Measurements from ENCODE around the gene C2orf15. TPM values are rescaled to one million over a fixed set of nuclear protein-coding genes. Genes with fewer than 3 reads are reported as not detected.

C2orf15 gene
- total RNA-seq, 1 experiment from 2014 or later: 1.9 TPM

DNA sequence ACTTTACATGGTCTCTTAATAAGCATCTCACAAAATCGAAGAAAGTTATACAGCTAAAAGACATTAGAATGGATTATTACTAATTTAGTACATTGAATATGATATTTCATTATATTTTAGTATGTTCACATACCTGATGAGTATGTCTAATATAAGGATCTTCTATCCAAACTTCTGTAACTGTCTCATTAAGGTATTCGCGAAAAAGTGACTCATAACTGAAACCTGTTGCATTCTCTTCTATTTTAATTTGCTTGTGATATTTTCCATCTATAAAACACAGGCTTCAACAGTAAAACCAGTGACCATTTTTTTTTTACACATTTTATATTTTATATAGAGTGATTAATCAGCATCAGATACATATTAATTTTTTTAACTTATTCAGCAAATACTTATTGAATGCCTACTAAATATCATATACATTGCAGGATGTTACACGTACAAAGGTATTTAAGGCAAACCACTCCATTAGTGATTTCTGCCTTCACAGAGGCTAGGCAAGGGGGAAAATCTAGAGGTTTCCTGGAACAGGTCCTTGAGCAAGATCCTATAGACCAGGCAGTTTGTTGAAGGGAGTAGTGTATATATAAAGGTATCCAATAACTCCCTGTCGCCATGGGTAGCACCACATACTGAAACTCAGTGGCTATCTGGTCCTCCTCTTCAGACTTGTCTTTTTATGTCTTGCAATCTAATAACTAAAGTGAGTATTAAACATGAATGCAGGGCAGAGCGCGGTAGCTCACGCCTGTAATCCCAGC, 30.1 kb downstream of the C2orf15 start:
- no peaks in the 10 kb centered on the region for H3K4me1 ChIP-seq (ENCODE audit: control insufficient read depth in 1 of 2, insufficient read depth in 2 of 2, low read length in 2 of 2)
- no peaks in the 10 kb centered on the region for H3K9me2 ChIP-seq (ENCODE audit: insufficient read depth)
- H3K9me3 ChIP-seq (ENCODE audit: control insufficient read depth in 1 of 2, insufficient read depth in 1 of 2, low read depth in 1 of 2, low read length in 2 of 2): no peaks in the 10 kb centered on the region
- no peak overlapping the region for H3K9ac ChIP-seq (ENCODE audit: low read length)
- ChIA-PET CTCF (no interaction called here), POLR2A (no interaction called here), RAD21 (ENCODE audit: low non-redundant PET in 1 of 2, low total read pairs in 2 of 2, uncharacterized antibody in 2 of 2, unreplicated experiment in 2 of 2) (no interaction called here)
- no TSS peak for BruUV-seq (replicated peaks)
- H4K20me1 ChIP-seq (ENCODE audit: insufficient read depth): no peaks in the 10 kb centered on the region; the same call in 1 of the 2 replicates
- no peak overlapping the region for H3K4me3 ChIP-seq (replicated peaks in 1 of 2; ENCODE audit: low read depth in 1 of 2, low read length in 2 of 2)
- no peak overlapping the region for H2AFZ ChIP-seq (ENCODE audit: low read depth, low read length, poor library complexity, severe bottlenecking)
- TF ChIP-seq RAD21 (IDR thresholded peaks at IDR 0.05; ENCODE audit: low read depth): no peak
- TF ChIP-seq TCF7L2 (IDR thresholded peaks at IDR 0.05; ENCODE audit: borderline replicate concordance, extremely low read depth, insufficient read depth, insufficient read length): no peak
- TF ChIP-seq, protein P1, sequence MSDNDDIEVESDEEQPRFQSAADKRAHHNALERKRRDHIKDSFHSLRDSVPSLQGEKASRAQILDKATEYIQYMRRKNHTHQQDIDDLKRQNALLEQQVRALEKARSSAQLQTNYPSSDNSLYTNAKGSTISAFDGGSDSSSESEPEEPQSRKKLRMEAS (IDR thresholded peaks at IDR 0.05): no peak
- no peak for TF ChIP-seq EGR1 (IDR thresholded peaks at IDR 0.05; ENCODE audit: low read depth)
- no peak for TF ChIP-seq CEBPB (IDR thresholded peaks at IDR 0.05; ENCODE audit: low read depth)
- TF ChIP-seq EZH2phosphoT487 (IDR thresholded peaks at IDR 0.05; ENCODE audit: borderline replicate concordance): no peak
- no peak for TF ChIP-seq FOSL1 (IDR thresholded peaks at IDR 0.05; ENCODE audit: low read depth)
- TF ChIP-seq JUND (IDR thresholded peaks at IDR 0.05): no peak
- no peak for TF ChIP-seq ELF1 (IDR thresholded peaks at IDR 0.05; ENCODE audit: borderline replicate concordance, low read depth)
- TF ChIP-seq SRF (IDR thresholded peaks at IDR 0.05; ENCODE audit: low read depth): no peak
- TF ChIP-seq, protein P2, sequence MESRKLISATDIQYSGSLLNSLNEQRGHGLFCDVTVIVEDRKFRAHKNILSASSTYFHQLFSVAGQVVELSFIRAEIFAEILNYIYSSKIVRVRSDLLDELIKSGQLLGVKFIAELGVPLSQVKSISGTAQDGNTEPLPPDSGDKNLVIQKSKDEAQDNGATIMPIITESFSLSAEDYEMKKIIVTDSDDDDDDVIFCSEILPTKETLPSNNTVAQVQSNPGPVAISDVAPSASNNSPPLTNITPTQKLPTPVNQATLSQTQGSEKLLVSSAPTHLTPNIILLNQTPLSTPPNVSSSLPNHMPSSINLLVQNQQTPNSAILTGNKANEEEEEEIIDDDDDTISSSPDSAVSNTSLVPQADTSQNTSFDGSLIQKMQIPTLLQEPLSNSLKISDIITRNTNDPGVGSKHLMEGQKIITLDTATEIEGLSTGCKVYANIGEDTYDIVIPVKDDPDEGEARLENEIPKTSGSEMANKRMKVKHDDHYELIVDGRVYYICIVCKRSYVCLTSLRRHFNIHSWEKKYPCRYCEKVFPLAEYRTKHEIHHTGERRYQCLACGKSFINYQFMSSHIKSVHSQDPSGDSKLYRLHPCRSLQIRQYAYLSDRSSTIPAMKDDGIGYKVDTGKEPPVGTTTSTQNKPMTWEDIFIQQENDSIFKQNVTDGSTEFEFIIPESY (IDR thresholded peaks at IDR 0.05; ENCODE audit: extremely low read depth, insufficient replicate concordance, low read length): no peak
- TF ChIP-seq, protein P3, sequence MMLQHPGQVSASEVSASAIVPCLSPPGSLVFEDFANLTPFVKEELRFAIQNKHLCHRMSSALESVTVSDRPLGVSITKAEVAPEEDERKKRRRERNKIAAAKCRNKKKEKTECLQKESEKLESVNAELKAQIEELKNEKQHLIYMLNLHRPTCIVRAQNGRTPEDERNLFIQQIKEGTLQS (IDR thresholded peaks at IDR 0.05): no peak
- TF ChIP-seq, protein P4, sequence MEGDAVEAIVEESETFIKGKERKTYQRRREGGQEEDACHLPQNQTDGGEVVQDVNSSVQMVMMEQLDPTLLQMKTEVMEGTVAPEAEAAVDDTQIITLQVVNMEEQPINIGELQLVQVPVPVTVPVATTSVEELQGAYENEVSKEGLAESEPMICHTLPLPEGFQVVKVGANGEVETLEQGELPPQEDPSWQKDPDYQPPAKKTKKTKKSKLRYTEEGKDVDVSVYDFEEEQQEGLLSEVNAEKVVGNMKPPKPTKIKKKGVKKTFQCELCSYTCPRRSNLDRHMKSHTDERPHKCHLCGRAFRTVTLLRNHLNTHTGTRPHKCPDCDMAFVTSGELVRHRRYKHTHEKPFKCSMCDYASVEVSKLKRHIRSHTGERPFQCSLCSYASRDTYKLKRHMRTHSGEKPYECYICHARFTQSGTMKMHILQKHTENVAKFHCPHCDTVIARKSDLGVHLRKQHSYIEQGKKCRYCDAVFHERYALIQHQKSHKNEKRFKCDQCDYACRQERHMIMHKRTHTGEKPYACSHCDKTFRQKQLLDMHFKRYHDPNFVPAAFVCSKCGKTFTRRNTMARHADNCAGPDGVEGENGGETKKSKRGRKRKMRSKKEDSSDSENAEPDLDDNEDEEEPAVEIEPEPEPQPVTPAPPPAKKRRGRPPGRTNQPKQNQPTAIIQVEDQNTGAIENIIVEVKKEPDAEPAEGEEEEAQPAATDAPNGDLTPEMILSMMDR (IDR thresholded peaks at IDR 0.05 in 2 of 3, conservative IDR thresholded peaks at IDR 0.05 in 1 of 3; ENCODE audit: borderline replicate concordance in 1 of 3, insufficient read depth in 1 of 3, low read depth in 2 of 3, low read length in 2 of 3): no peak
- TF ChIP-seq SIN3A (IDR thresholded peaks at IDR 0.05; ENCODE audit: low read depth): no peak
- no peak for TF ChIP-seq ZNF274 (IDR thresholded peaks at IDR 0.05; ENCODE audit: low read depth, low read length)
- no peak for TF ChIP-seq CBX3 (IDR thresholded peaks at IDR 0.05; ENCODE audit: low read depth)
- no peak for TF ChIP-seq EZH2 (IDR thresholded peaks at IDR 0.05)
- no peak for TF ChIP-seq POLR2AphosphoS5 (IDR thresholded peaks at IDR 0.05; ENCODE audit: low read depth, low read length)
- no peak for TF ChIP-seq YY1 (IDR thresholded peaks at IDR 0.05; ENCODE audit: extremely low read depth, insufficient replicate concordance, low read depth, low read length)
- ATAC-seq (no peak), DNase-seq (ENCODE audit: low read depth, low spot score) (no peak)
- no peaks in the 10 kb centered on the region for H3K27me3 ChIP-seq (ENCODE audit: insufficient read depth, low read length)
- H3K79me2 ChIP-seq (ENCODE audit: insufficient read depth, low read length): peaks cover 4% of the 10 kb centered on the region; the same call in 1 of the 2 replicates
- no peak overlapping the region for H3K27ac ChIP-seq (ENCODE audit: low read depth, low read length)
- H3K36me3 ChIP-seq (ENCODE audit: control insufficient read depth in 1 of 2, insufficient read depth in 2 of 2, low read length in 2 of 2): peaks cover 16 to 18% of the 10 kb centered on the region in 2 experiments; a peak in 3 of 4 replicates
- no peak overlapping the region for H3K4me2 ChIP-seq (ENCODE audit: low read length)
- intact Hi-C loops (cut with micrococcal nuclease): no loop called here

Data from HCT116 (cell line).